DMS114 treated with DMSO at 0.1 percent for 48 hours (cell line): Measurements from ENCODE around the gene CARD19.

ENCODE experiments used
- DNase-seq: peaks from one replicate; lab custom pipeline; 2025; ENCODE audit not compliant: unreplicated experiment; lab: John Stamatoyannopoulos, UW

Gene CARD19

GRCh38 chr9:93117924-93118862, 22.2 kb downstream of the CARD19 start:
- DNase-seq: no peak

DNA sequence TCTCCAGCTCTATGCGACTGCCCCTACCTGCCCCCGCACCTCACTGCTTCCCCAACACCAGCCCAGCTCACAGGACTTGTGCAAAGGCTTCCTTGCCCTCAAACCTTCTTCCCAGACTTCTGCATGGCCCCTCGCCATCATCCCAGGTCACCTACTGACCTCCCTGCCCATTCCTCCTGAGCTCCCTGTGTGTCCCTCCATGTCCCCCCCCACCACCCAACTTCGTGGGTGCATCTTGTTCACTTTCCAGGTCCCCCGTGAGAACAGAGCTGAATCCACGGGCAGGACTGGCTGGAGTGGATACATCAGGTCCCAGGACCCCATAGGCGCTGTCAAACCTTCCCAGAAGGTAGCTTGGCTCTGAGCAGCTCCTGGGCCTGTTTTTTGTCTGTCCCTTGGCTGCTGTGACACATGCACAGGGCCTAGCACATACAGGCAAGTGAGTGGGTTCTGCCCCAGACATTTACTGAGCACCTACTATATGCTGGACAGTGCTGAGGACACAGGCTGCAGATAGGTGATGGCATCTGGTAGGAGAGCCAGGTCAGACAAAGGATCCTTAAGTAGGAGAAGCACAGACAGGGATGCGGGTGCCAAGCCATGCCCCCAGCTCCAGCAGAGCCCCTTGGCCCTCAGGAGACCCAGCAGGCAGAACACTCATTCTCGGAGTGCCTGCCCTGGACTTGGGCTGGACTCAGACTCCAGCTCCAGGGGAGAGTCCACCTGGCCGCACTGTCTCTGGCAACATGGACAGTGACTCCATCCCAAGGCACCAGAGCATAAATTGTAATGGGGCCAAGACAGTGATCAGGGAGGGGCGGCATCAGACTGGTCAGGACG, 23.1 kb downstream of the CARD19 start:
- no peak for DNase-seq

- no peak for DNase-seq
These were observed 23.6 kb downstream of the CARD19 start for GRCh38 chr9:93119703-93119952.

DNA sequence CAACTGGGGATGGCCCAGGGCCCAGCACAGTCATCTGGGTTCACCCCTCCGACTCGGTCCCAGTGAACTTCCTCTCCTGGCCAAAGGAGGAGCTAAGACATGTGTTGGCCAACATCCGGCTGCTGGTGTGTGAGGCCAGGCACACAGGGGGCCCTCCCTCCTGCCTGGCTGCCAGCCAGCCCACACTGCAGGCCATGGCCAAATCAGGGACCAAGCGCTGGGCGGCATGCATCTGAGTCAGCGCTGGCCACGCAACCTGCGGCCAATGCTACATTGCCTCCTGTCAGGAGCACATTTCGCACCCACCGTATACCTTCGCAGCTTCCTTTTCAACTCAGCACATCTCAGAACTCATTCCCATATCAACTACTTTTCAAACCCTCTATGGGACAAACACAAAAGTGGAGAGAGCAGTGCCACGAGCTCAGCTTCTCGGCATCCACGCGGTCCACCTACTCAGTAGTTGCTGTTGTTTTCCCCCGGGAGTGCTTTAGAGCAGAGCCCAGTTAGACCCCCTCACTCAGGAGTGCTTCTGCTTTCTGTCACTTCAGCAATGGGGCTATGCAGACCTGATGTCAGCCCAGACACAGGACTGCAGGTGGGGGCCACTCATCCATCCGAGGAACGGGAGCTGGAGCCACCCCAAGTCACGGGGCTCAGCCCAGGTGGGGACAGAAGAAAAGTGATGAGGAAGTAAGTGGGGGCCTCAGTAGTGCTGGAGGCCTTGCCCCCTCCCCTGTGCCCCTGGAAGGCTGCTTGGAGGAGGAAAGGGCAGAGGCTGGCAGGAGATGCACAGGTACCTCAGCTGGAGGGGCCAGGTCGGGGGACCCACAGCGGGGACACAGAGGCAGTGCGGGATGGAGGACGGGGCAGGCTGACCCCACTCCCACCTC, 24.2 kb downstream of the CARD19 start:
- DNase-seq: no peak

- no peak for DNase-seq
These were observed 24.9 kb downstream of the CARD19 start for GRCh38 chr9:93120846-93121315.

DNA sequence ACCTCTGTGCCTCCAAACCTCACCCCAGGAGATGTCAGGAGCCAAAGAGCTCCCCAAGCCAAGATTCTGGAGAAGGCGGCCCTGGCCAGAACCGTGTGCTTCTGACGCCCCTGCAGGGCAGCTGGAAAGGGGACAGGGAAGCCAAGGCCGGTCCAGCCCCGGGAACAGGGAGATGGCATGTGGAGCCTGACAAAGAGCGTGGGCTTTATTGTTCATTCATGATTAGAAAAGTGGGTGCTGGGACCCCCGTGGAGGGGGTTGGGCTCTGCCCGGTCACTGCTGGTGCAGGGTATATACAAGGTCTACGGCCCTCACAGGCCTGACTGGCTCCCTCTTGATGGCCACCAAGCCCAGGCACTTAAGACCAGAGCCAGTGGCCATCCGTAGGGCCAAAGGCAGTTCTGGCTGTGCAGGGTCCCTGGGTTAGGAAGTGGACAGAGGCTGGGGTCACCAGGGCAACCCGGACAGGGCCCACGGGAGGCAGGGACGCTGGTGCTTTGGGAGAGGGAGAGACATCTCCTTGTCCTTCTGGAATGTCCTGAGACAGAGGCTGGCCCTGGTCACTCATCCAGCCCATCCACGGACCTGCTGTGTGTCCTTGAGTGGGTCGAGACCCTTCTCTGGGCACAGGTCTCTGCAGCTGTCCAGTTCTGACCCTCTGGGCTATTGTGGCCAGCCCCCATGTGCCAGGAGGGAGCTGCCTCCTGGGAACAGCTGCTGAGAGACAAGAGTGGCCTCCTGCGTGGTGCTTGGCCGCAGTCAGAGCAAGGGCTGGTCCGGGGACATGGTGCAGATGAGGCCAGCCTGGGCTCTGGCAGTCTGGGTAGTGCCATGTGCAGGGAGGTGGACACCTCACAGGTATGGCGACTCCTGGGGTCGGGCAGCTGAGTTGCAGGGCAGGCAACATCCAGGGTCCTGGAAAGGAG, 25.6 kb downstream of the CARD19 start:
- no peak for DNase-seq

GRCh38 chr9:93122721-93123221, 26.8 kb downstream of the CARD19 start:
- DNase-seq: no peak

DNA sequence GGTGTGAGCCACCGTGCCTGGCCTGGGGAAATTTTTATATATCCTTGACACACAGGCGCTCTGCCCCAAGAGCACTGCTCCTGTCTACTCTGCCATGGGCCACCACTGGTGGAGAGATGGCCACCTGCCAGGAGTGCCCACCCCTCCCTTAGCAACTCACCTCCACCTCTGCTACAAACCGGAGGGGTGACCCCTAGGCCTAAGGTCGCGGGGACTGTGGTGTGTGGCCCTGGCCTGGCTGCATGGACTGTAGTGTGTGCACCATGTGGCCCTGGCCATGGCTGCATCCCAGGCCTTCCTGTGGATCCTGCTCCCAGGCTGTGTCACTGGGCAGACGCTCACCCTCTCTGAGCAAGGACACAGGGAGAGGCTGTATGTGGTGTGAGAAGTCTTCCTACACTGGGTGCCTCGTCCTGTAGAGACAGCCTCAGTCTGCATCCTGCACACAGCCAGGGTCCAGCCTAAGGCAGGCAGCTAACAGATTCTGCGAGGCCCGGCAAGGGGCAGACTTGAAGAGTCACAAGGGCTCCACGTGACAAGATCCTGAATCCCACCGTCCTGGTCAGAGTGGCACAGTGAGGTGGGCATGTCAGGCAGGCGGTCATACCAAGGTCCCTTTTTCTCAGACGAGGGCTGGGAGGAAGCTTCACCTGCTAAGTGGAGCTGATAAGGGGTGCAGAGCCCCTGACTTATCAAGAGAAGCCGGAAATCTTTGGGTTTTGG, 27.7 kb downstream of the CARD19 start:
- DNase-seq: no peak

- DNase-seq: no peak
These were observed 28.8 kb downstream of the CARD19 start for GRCh38 chr9:93124793-93125192.

GRCh38 chr9:93125331-93125894, 29.4 kb downstream of the CARD19 start:
- DNase-seq: no peak

DNA sequence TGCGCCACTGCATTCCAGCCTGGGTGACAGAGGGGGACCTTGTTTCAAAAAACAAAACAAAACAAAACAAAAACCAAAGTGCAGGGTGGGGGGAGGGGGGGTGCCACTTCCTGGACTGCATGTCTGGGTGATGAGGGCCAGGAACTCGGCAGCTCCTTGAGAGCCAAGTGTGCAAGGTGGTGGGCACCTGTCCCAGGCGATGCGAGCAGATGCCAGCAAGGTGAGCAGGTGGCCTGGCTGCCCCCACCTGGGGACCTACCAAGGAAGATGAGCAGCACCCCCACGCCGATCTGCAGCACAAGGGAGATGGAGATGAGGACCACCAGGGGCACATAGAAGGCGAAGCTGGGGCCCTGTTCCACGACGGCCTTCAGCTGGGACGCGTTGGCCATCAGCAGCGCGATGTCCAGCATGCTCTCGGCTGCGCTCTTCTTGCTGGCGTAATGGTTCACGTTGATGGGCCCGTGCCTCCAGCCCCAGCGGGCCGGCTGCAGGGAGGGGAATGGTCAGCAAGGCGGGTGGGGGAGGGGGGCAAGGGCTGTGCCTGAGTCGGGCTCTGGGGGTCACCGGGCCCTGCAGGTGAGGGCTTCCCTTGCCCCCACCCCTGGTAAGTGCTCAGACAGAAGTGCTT, 30.2 kb downstream of the CARD19 start:
- no peak for DNase-seq

- no peak for DNase-seq
These were observed 30.9 kb downstream of the CARD19 start for GRCh38 chr9:93126825-93127368.

- no peak for DNase-seq
These were observed 31.4 kb downstream of the CARD19 start for GRCh38 chr9:93127395-93127911.

GRCh38 chr9:93128011-93128714, 32.1 kb downstream of the CARD19 start:
- DNase-seq: no peak

GRCh38 chr9:93128715-93129224, 32.8 kb downstream of the CARD19 start:
- no peak for DNase-seq

- DNase-seq: no peak
These were observed 33.3 kb downstream of the CARD19 start for GRCh38 chr9:93129286-93129685.
